BE2C (cell line): ENCODE results near the gene TGM6.

Experiments used
- DNase-seq: peaks from one replicate; pipeline ENCODE4 v3.0.0-alpha.2; 2020
- H3K27me3 ChIP-seq: fragments of 250-450 bp; sonication (Bioruptor Pico); 2 replicates; pipeline ENCODE4 v1.5.1; 2020; ENCODE audit warnings: mild to moderate bottlenecking
- H3K36me3 ChIP-seq: fragments of 250-450 bp; sonication (Bioruptor Pico); 2 replicates; pipeline ENCODE4 v1.5.1; 2020; ENCODE audit warnings: mild to moderate bottlenecking
- H3K4me1 ChIP-seq: fragments of 250-450 bp; sonication (Bioruptor Pico); 2 replicates; pipeline ENCODE4 v1.5.1; 2020
- H3K4me3 ChIP-seq: 2 replicates; pipeline ENCODE4 v1.5.1; 2011; ENCODE audit warnings: low read depth, low read length
- H3K9me3 ChIP-seq: fragments of 250-450 bp; sonication (Bioruptor Pico); 2 replicates; pipeline ENCODE4 v1.5.1; 2020
- CTCF ChIP-seq: IDR thresholded peaks from 2 replicates; pipeline ENCODE4 v1.5.1; 2012; ENCODE audit warnings: mild to moderate bottlenecking, low read depth, low read length

The TGM6 gene

GRCh38 chr20:2397091-2397490, 16.4 kb downstream of the TGM6 start:
- no peaks in the 10 kb centered on the region for H3K4me1 ChIP-seq
- H3K36me3 ChIP-seq: no peaks in the 10 kb centered on the region
- no peak for DNase-seq
- H3K4me3 ChIP-seq: no peak overlapping the region
- no peaks in the 10 kb centered on the region for H3K9me3 ChIP-seq
- H3K27me3 ChIP-seq: no peaks in the 10 kb centered on the region
- no peak for TF ChIP-seq CTCF

GRCh38 chr20:2397595-2398145, 17.0 kb downstream of the TGM6 start:
- DNase-seq: no peak
- TF ChIP-seq CTCF: peak; percentile 20; the same call in 1 of the 2 replicates
- H3K4me3 ChIP-seq: no peak overlapping the region

GRCh38 chr20:2398449-2398848, 17.7 kb downstream of the TGM6 start:
- no peaks in the 10 kb centered on the region for H3K9me3 ChIP-seq
- no peak overlapping the region for H3K4me3 ChIP-seq
- H3K4me1 ChIP-seq: no peaks in the 10 kb centered on the region
- no peaks in the 10 kb centered on the region for H3K27me3 ChIP-seq
- no peak for DNase-seq
- no peaks in the 10 kb centered on the region for H3K36me3 ChIP-seq
- no peak for TF ChIP-seq CTCF

More at GRCh38 chr20:2397595-2398145, 17.0 kb downstream of the TGM6 start:
- H3K27me3 ChIP-seq: no peaks in the 10 kb centered on the region
- no peaks in the 10 kb centered on the region for H3K4me1 ChIP-seq
- no peaks in the 10 kb centered on the region for H3K9me3 ChIP-seq
- H3K36me3 ChIP-seq: no peaks in the 10 kb centered on the region

- H3K36me3 ChIP-seq: no peaks in the 10 kb centered on the region
- H3K4me1 ChIP-seq: no peaks in the 10 kb centered on the region
- H3K4me3 ChIP-seq: no peak overlapping the region
- no peak for DNase-seq
- H3K27me3 ChIP-seq: no peaks in the 10 kb centered on the region
- no peaks in the 10 kb centered on the region for H3K9me3 ChIP-seq
- no peak for TF ChIP-seq CTCF
These were observed 18.7 kb downstream of the TGM6 start for GRCh38 chr20:2399390-2399789.

GRCh38 chr20:2400290-2400689, 19.6 kb downstream of the TGM6 start:
- no peak overlapping the region for H3K4me3 ChIP-seq
- H3K27me3 ChIP-seq: no peaks in the 10 kb centered on the region
- H3K4me1 ChIP-seq: no peaks in the 10 kb centered on the region
- DNase-seq: no peak
- no peaks in the 10 kb centered on the region for H3K9me3 ChIP-seq
- H3K36me3 ChIP-seq: no peaks in the 10 kb centered on the region
- TF ChIP-seq CTCF: no peak

- Histone ChIP-seq H3K36me3 (no peaks in the 10 kb centered on the region), H3K4me1 (no peaks in the 10 kb centered on the region), H3K9me3 (no peaks in the 10 kb centered on the region), H3K4me3 (no peak overlapping the region), H3K27me3 (no peaks in the 10 kb centered on the region)
- no peak for TF ChIP-seq CTCF
- DNase-seq: no peak
These were observed 20.8 kb downstream of the TGM6 start for GRCh38 chr20:2401527-2401926.
